NCI-H2227 (cell line): ENCODE results near the gene MAPKAP1.

Experiments used
- DNase-seq: peaks from one replicate; lab custom pipeline; 2025; ENCODE audit not compliant: unreplicated experiment; lab: John Stamatoyannopoulos, UW

MAPKAP1 gene

DNA sequence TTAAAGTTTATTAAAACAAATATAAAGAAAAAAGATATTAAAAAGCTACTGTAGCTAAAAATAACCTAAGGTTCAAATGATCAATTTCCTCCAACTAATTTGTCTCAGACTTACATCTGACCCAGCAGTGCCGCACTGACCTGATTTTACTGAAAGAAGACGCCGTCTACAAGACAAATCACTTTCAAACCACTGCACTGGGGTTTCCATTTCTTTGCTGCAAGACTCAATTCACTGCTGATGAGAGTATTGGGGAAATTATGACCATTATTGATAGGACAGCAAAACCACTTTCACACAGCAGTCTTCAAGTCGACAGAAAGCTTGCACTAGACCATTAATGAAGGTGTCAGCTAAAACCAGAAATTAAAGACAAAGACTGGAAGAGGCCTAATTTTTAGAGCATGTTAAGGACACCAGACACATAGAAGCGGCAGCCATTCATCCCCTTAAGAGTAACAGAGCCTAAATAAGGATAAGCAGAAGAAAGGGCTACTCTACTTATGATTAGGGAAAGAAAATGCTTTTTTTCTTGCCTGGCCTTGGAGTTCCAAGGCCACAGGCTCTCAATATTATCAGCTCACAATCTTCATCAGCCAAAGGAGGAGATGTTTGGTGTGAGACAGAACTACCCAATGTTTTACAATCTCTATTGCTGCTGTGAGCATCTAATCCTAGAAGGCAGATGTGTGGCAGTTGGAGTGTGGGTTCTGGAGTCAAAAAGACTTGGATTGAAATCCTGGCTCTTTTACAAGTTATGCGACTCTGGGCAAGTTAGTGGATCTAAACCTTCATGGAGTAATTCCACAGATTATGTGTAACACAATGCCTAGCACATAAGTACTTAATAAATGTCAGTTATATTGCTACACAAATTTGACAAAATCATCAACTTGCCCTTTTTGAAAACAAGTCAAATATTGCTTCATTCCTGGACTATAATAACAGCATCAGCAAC, 190.7 kb downstream of the MAPKAP1 start:
- DNase-seq: no peak

DNA sequence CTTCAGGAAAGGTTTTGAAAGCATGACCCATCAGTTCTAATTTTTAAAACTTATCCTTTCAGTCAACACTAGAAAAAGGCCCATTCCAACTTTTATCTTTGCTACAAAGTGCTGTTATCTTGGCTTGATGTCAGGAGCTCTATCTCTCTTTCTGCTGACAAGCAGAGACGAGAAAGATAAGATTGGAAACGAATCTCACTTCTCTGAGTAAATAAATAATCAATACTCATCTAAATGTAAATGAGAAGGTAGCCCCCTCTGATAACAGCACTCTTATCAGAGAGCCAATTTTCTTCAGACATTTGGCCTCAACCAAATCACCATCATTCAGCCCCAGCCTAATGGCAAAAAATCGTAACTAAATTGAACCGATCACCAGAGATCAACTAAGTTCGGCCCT, 191.7 kb downstream of the MAPKAP1 start:
- no peak for DNase-seq

DNA sequence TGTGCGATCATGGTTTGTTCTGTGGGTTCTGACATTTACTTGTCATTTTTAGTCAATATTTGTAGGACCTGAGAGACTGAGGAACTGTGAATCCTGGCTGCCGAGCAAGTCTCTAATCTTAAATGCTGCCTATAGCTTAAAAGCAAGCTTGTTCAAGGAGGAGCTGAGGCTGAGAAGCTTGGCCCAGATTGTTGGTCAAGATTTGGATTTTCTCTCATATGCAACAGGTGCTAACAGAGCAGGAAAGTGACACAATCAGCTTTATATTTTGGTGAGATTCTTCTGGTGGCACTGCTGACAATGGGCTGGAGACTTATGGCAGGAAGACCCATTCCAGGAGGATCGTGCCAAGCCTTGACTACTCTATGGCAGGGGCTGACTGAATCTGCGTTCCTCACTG, 192.5 kb downstream of the MAPKAP1 start:
- no peak for DNase-seq

DNA sequence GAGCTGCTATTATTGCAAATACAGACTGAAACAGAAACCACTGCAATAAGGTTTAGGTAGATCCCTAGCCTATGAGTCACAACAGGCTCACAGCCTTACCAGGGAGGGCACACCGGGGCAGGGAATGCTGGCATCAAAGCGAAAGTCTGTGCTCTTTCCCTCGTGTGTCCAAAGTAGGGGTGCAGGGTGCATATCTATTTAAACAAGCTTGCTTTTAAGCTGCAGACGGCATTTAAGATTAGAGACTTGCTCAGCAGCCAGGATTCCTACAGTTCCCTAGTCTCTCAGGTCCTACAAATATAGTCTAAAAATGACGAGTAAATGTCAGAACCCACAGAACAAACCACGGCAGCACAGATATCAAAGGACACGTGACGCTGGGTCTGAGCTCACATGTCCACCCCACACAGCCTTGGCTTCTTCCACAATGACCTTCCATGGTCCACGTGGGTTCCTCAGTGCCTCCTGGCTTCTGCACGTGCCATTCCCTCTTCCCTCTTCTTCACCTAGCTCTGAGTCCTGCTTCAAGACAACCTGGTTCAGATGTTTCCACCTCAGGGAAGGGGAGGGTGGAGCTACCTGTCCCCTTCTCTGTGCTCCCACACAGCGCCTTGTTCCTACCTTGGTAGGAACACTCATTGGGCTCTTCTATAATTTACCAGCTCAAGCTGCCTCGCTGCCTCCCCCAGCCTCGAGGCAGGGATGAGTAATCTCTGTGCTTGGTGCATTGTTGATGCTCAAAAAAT, 193.2 kb downstream of the MAPKAP1 start:
- no peak for DNase-seq

DNA sequence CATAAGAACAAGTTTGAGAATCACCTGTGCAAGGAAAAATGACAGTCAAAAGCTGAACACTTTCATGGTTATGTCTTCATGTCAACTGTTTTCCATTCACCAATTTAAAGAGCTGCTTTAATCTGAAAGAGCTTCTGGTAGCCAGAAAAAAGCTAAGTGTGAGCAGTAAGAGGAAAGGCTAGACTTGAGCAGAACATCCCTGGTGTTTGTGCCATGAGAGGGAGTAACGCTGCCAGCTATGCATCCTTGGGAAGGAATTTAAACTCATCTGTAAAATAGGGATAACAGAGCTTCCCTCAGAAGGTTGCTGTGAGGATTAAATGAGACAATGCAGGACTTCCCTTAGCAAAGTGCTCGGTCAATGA, 193.7 kb downstream of the MAPKAP1 start:
- DNase-seq: no peak

DNA sequence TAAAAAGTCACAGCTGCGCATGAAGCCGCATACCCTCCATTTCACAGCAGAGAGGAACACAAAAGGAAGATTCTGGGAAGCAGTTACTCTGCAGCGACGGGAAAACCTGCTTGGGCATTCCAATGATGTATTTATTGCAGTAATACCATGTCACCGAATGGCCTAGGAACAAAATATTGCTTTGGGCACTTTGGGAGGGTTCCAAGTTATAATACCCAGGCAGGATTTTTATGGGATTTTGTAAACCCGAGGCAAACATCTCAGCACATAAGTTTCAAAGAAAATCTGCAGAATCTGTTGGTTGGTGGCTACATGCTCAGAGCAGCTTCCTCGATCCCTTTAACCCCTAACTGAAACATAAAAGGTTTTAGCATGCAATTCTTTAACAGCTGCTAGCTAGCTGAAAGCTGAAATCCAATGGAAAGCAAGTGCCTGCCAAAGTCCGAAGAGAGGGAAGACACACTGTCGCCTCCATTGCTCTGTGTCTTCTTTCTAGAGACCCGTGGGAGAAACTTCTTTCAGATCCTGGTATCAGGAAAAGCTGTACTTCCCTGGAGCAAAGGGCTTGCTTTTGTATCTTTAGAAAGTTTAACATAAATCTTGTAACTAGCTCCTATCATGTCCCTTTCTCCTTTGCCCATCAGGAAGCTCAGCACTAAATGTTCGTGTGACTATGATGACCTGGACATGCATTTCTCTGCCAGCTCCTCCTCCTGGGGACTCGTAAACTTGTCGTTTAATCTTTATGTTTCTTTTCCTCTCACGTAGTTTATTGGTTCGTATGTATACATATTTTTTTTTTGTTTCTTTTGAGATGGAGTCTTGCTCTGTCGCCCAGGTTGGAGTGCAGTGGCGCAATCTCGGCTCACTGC, 195.0 kb downstream of the MAPKAP1 start:
- DNase-seq: no peak

DNA sequence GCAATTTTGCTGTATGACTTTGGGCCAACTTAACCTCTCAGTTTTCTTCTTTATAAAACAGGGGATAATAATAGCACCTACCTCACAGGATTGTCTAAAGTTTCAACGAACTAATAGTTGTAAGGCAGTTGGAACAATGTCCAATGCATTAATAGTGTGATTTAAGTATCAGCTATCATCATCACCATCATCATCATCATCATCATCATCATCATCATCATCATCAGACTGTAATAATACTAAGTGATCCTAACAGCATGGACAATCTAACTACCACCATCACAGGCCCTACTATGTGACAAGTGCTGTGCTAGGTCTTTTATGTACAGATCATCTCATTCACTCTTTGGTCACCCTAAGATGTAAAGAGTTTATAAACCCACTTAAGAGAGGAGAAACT, 196.0 kb downstream of the MAPKAP1 start:
- DNase-seq: no peak

DNA sequence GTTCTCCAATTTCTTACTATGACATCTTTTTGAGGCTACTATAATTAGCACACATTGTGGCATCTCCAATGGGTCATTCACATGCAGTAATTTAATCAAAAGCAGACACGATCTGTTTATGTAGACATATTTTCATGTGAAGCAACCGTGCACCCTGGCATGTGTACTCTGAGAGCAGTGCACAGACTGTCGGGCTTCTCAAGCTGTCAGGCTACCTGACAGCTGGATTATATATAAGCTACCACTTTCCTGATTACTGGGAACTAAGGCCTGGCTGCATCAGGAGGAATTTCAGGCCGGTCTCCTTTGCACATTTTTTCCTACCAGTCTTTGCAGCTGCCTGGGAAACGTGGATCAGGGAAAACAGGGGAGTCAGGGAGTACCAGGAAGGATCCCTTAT, 197.5 kb downstream of the MAPKAP1 start:
- DNase-seq: no peak

DNA sequence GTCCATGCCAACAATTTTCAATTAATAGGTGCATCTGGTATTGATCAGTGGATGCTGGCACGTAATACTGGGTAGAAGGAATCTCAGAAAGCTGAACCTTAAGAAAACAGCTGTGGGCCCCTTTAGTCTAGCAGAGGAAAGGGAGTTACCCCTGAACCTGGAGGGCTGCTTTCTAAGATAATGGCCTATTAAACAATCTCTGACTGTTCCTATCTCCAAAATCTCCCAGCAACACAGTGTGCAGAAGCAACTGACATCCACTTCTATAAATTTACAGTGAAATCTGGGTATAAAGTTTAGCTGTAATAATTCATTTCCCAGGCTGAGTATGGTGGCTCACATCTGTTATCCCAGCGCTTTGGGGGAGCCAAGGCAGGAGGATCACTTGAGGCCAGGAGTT, 198.8 kb downstream of the MAPKAP1 start:
- DNase-seq: no peak

DNA sequence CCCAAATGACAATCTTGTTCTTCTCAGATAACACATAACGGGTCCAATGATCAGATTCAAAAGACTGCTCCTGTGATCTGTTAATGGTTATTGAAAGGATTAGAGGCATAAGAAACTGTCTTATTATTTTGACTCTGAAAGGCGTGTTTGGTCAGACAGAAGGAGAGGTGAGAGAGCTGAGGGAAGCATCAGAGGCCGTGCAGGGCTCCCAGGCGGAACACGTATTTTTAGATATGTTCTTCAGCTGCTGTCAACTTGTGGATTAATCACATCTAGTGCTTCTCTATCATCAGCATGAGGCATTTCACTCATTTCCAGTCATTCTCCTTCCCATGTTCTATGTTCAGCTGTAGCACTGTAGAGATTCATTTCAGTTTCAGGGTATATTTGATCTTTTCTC, 199.8 kb downstream of the MAPKAP1 start:
- DNase-seq: no peak

DNA sequence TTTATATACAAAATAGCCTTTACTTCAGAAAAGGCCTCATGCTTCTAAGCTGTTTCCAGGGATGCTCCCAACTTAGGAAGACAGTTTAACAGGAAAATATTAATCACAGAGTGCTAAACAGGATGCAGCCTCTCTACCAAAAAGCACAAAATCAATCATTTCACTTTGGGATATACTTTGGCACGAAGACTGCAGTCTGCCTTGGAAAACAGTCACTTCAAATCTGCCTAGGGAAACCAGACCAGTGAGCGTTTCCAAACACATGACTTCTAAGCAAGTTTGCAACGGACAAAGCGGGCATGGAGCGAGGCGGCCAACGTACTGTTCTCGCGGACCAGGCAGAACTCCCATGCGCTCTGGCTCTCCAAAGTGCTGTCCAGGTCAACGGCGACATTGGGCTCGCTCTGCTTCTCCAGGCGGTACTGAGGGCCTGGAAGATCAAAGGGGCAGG, 201.0 kb downstream of the MAPKAP1 start:
- no peak for DNase-seq

DNA sequence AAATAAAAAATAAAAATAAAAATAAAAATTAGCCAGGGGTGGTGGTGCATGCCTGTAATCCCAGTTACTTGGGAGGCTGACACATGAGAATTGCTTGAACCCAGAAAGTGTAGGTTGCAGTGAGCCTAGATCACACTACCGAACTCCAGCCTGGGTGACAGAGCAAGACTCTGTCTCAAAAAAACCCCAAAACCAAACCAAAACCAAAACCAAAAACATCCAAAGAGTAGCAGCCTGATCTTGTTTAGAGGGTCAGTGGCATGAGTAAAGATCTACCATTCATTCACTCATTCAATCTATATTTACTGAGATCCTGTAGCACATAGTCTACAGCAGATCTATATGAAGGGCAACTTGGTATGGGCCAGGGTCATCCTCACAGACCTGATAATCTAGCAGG, 202.4 kb downstream of the MAPKAP1 start:
- no peak for DNase-seq

DNA sequence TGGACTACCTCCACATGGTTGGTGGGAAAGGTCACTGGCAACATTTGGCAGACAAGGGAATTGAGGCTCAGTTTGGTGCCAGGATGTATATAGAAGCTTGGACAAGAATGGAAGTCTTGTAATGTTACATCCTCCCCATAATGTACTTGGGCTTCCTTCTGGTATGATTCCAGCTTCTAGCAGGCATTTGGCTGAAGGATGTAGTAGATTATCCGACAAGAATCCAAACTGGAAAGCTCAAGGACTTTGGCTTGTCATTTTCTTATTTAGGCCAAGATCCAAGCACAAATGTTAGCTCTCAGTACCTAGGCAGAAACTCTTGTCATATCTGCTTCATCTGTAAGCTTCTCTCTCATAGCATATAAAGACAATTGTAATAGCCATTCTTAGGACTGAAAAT, 209.1 kb downstream of the MAPKAP1 start:
- no peak for DNase-seq

DNA sequence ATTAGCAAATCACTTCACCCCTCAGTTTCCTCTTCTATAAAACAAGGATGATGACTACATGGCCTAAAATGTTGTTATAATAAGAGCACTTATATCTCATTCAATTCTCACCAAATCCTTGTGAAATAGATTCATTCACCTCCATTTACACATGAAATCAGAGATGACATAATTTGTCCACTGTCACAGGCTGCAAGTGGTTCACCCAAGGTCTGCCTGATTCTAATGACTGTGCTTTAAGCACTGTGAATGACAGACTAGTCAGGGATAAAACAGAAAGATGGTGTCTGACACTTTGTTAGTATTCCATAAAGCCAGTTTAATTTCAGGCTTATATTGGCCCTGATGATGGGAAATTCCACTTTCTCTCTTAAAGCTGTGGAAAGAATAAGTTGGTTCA, 209.5 kb downstream of the MAPKAP1 start:
- no peak for DNase-seq

DNA sequence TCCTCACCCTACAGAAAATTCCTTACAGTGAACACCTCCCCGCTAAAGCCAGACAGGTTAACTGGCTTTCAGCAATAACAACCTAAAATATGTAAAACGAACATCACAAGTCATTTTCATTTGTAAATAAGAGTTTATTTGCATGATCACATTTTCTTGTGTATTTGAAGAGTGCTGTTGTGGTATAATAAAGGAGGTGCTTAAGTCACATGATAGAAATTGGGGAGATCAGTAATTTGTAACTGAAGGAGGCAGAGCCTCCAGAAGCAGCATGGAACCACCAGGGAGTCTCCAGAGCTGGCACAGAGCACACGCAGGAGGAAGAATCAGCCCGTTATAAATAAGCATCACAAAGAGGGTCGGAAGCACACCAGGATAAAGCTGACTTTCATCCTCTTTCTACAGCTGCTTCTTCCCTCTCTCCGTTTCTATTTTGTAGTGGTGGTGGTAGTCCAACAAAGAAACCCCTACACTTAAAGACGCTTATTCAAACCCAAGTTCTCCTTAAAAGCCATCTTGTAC, 210.6 kb downstream of the MAPKAP1 start:
- DNase-seq: no peak

DNA sequence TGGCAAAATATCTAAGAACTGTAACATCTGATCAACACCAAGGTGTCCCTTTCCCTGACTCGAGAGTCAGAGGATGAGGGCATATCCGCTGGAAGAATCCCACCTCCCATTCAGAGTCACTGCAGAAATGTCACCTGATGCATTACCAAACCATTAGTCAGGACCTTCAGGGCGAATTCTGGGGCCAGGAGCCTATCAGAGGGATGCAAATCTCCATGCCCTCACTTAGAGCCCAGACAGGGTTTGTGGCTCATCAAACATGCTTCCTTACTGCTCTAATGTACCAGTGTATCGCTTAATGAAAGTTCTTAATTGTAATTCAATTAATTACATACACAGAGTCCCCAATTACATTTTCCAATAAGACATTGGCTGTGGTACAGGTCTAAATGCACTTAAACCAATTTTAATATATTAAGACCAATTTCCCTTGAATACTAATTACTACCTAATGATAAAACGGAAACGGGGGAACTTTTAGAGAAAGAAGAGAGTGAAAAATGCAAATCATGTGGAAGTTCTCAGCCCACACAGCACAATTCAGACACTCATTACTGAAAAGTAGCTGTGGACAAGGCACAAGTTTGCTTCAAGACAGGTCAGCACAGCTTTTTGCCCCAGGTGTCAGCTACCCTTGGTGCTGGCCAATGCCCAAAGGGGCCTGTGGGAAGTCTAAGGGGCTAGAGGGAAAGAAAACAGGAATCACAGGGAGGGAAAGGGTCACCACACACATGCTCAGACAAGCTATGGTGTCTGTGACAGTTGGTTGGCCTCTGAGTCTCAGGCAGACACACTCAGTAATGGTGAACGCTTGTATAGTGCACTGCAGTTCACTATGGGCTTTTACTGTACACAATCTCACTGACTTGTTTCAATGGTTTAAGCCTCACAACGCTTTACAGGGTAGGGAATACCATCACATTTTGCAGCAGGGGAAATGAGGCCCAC, 211.6 kb downstream of the MAPKAP1 start:
- DNase-seq: no peak

DNA sequence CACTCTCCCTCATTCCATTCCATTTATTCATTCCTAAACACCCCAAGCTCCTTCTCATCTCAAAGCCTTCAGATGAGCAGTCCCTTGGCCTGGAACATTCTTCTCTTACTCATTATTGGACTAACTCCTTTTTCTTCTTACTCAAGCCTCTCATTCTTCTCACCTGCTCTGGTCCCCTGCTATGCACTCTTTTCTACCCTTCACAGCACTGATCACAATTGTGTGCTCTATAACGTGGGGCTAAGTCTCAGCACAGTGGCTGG, 212.4 kb downstream of the MAPKAP1 start:
- no peak for DNase-seq

DNA sequence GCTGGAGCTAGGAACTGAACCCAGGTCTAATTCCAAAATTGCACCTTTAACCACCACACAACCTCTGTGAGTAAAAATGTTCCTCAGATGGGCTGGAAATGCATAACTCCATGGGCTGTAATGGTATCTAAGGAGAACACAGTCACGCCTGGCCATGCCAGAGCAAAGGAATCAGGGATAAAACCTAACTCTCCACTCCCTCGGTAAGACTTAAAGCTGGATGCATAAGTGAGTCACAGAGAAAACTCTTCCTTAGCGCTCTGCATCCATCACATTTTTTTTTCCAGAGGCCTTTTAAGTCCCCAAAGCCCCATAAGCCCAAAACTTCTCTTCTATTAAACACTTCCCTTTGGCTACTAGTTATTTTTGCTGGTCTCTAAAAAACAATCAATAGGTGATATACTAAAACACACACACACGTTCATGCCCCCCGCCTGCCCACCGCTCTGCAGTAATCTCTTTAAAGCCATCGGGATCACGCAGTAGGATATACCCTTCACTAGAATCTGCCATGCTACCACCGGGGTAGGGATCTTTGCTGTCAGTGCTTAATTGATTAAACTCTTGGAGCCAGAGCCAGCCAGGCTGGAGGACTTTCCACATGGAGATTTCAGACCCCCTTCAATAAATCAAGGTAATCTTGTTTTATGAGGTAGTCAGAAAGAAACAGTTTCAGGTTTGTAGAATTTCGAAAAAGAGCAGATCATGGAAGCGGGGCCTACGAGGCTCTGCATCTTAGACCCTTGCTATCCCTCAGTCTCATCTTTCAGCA, 212.9 kb downstream of the MAPKAP1 start:
- no peak for DNase-seq

DNA sequence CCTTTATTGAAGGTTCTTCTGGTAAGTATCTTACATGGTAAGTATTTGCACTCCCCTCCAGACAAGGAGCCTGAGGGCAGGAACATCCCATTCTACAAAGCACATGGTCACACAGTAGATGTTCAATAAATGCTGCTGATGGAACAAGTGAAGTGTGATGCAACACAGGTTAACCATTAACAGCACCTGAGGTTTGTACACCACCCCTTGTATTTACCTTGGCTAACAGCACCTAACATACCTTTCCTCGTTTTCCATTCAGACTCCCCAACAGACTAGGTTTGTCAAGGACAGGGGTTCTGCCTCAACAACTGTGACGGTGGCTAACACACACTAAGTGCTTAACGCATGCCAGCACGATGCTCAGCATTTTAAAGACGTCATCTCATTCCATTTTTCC, 213.6 kb downstream of the MAPKAP1 start:
- no peak for DNase-seq

DNA sequence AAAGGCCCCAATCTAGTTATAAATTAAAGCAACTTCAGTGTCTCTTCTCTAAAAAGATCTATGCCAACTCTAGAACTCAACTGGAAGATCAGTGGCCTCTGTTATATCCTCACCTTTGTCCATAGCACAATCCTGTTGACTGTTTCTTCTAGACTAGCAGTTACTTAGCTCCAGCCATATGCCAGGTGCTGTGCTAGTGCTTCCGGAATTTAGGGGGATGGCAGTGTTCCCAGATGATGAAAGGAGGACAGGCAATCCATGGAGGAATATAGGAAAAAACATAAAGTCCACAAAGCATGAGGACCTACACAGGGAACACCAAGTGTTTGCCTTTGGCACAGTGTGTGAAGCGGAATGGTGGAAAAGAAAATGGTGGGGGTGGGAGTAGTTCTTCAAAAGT, 214.3 kb downstream of the MAPKAP1 start:
- no peak for DNase-seq
